ENCODE results near the gene CARD11.

DNA sequence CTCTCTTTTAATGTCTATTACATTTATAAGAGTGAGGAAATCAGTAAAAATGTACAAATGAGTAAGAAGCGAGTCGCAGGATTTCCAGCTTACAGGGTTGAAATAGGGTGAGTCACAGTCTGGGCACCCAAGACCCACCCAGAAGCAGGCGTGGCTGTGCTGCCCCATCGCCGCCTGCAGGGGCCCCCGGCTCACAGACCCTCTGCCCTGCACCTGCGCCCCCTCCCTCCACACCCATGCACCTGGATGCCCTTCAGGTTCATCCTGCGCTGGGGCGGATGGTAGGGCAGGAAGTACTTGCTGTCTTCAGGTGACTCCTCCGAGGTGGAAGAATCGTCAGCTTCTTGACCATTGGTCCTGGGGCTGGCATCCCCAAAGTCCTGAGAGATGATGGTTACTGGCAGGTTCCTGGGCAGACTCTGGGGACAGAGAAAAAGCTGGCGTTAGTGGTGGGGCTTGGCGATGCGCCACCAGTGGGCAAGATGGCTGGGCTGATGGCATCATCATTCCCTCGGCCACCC is 109.4 kb downstream of the CARD11 start:
- TF ChIP-seq POLR2AphosphoS5 (IDR thresholded peaks at IDR 0.05) (no peak), POLR2A (IDR thresholded peaks at IDR 0.05) (no peak)
- TF ChIP-seq, protein P1, sequence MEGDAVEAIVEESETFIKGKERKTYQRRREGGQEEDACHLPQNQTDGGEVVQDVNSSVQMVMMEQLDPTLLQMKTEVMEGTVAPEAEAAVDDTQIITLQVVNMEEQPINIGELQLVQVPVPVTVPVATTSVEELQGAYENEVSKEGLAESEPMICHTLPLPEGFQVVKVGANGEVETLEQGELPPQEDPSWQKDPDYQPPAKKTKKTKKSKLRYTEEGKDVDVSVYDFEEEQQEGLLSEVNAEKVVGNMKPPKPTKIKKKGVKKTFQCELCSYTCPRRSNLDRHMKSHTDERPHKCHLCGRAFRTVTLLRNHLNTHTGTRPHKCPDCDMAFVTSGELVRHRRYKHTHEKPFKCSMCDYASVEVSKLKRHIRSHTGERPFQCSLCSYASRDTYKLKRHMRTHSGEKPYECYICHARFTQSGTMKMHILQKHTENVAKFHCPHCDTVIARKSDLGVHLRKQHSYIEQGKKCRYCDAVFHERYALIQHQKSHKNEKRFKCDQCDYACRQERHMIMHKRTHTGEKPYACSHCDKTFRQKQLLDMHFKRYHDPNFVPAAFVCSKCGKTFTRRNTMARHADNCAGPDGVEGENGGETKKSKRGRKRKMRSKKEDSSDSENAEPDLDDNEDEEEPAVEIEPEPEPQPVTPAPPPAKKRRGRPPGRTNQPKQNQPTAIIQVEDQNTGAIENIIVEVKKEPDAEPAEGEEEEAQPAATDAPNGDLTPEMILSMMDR (IDR thresholded peaks at IDR 0.05): no peak
